Measurements from ENCODE around the gene SEMA4C.

- TF ChIP-seq EP300 (IDR thresholded peaks at IDR 0.05): no peak
- TF ChIP-seq POLR2A (IDR thresholded peaks at IDR 0.05; ENCODE audit: low read length): no peak
- TF ChIP-seq, protein P1, sequence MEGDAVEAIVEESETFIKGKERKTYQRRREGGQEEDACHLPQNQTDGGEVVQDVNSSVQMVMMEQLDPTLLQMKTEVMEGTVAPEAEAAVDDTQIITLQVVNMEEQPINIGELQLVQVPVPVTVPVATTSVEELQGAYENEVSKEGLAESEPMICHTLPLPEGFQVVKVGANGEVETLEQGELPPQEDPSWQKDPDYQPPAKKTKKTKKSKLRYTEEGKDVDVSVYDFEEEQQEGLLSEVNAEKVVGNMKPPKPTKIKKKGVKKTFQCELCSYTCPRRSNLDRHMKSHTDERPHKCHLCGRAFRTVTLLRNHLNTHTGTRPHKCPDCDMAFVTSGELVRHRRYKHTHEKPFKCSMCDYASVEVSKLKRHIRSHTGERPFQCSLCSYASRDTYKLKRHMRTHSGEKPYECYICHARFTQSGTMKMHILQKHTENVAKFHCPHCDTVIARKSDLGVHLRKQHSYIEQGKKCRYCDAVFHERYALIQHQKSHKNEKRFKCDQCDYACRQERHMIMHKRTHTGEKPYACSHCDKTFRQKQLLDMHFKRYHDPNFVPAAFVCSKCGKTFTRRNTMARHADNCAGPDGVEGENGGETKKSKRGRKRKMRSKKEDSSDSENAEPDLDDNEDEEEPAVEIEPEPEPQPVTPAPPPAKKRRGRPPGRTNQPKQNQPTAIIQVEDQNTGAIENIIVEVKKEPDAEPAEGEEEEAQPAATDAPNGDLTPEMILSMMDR (IDR thresholded peaks at IDR 0.05): no peak
- TF ChIP-seq FOXS1 (CRISPR knock-in tag; IDR thresholded peaks at IDR 0.05): no peak
- no peak for TF ChIP-seq RAD21 (conservative IDR thresholded peaks at IDR 0.05 in 1 of 2, IDR thresholded peaks at IDR 0.05 in 1 of 2)
- TF ChIP-seq CHD2 (IDR thresholded peaks at IDR 0.05; ENCODE audit: low read length, partially characterized antibody): no peak
- TF ChIP-seq ELK1 (IDR thresholded peaks at IDR 0.05; ENCODE audit: low read depth, low read length): no peak
- TF ChIP-seq MAZ (IDR thresholded peaks at IDR 0.05; ENCODE audit: borderline replicate concordance, low read depth, low read length): no peak
- TF ChIP-seq, protein P2, sequence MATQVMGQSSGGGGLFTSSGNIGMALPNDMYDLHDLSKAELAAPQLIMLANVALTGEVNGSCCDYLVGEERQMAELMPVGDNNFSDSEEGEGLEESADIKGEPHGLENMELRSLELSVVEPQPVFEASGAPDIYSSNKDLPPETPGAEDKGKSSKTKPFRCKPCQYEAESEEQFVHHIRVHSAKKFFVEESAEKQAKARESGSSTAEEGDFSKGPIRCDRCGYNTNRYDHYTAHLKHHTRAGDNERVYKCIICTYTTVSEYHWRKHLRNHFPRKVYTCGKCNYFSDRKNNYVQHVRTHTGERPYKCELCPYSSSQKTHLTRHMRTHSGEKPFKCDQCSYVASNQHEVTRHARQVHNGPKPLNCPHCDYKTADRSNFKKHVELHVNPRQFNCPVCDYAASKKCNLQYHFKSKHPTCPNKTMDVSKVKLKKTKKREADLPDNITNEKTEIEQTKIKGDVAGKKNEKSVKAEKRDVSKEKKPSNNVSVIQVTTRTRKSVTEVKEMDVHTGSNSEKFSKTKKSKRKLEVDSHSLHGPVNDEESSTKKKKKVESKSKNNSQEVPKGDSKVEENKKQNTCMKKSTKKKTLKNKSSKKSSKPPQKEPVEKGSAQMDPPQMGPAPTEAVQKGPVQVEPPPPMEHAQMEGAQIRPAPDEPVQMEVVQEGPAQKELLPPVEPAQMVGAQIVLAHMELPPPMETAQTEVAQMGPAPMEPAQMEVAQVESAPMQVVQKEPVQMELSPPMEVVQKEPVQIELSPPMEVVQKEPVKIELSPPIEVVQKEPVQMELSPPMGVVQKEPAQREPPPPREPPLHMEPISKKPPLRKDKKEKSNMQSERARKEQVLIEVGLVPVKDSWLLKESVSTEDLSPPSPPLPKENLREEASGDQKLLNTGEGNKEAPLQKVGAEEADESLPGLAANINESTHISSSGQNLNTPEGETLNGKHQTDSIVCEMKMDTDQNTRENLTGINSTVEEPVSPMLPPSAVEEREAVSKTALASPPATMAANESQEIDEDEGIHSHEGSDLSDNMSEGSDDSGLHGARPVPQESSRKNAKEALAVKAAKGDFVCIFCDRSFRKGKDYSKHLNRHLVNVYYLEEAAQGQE (IDR thresholded peaks at IDR 0.05): no peak
- TF ChIP-seq FOSL2 (IDR thresholded peaks at IDR 0.05): no peak
- TF ChIP-seq FOSL2 (CRISPR knock-in tag; IDR thresholded peaks at IDR 0.05): no peak
Observed at GRCh38 chr2:96811917-96812316, 58.0 kb downstream of the SEMA4C start.
